Right atrium auricular region (tissue), 2 donors: Measurements from ENCODE around the gene ARIH1. TPM values are rescaled to one million over a fixed set of nuclear protein-coding genes. Genes with fewer than 3 reads are reported as not detected.

Experiments
- DNase-seq: peaks from one replicate; pipeline ENCODE4 v3.0.0-alpha.2; 2019; ENCODE audit warnings: low spot score
- H3K27ac ChIP-seq, 2 donors: fragments of 200-600 bp; sonication (generic); 1 replicate in 1 of 2; 2 replicates in 1 of 2; pipeline ENCODE4 v1.5.1; 2016 to 2019
- H3K27me3 ChIP-seq, 2 donors: fragments of 200-600 bp; sonication (generic); one replicate each; pipeline versions ENCODE4 v1.5.1 to v1.6.0; 2017 to 2019
- H3K36me3 ChIP-seq: fragments of 200-600 bp; sonication (generic); one replicate; pipeline ENCODE4 v1.5.1; 2016
- H3K4me1 ChIP-seq, 2 donors: fragments of 200-600 bp; sonication (generic); one replicate each; pipeline versions ENCODE4 v1.5.1 to v1.6.0; 2017 to 2019
- H3K4me3 ChIP-seq, 2 donors: fragments of 200-600 bp; sonication (generic); 1 replicate in 1 of 2; 2 replicates in 1 of 2; pipeline ENCODE4 v1.5.1; 2017 to 2019; ENCODE audit warnings: mild to moderate bottlenecking in 1 of 2, moderate library complexity in 1 of 2
- H3K9me3 ChIP-seq, 2 donors: fragments of 200-600 bp; sonication (generic); one replicate each; pipeline ENCODE4 v1.5.1; 2019
- CTCF ChIP-seq, 2 donors: fragments of 200-600 bp; sonication (generic); IDR thresholded peaks; one replicate each; pipeline ENCODE4 v1.5.1; 2019; ENCODE audit warnings: antibody characterized with exemption in 2 of 2
- total RNA-seq, 2 donors: library from RNA; depleted of rRNA; stranded (reverse); fragments of >200 nt; gene quantifications; one replicate each; pipeline ENCODE4 v1.1.0, GENCODE V29; 2016

The ARIH1 gene
- total RNA-seq, 2 donors from 2014 or later: 40.7 to 41.5 TPM

- Histone ChIP-seq H3K27ac (no peak overlapping the region), H3K36me3 (no peaks in the 10 kb centered on the region), H3K9me3 (no peaks in the 10 kb centered on the region), H3K4me3 (no peak overlapping the region), H3K4me1 (no peaks in the 10 kb centered on the region), H3K27me3 (no peaks in the 10 kb centered on the region)
- no peak for DNase-seq
- TF ChIP-seq CTCF (IDR thresholded peaks at IDR 0.05): no peak
Observed at GRCh38 chr15:72534523-72534922, 60.4 kb downstream of the ARIH1 start.

GRCh38 chr15:72535911-72536310, 61.8 kb downstream of the ARIH1 start:
- no peaks in the 10 kb centered on the region for H3K4me1 ChIP-seq
- peaks cover 0 to 5% of the 10 kb centered on the region in 2 donors for H3K9me3 ChIP-seq
- DNase-seq: no peak
- no peak overlapping the region for H3K27ac ChIP-seq
- H3K27me3 ChIP-seq: no peaks in the 10 kb centered on the region
- no peak overlapping the region for H3K4me3 ChIP-seq
- no peaks in the 10 kb centered on the region for H3K36me3 ChIP-seq
- no peak for TF ChIP-seq CTCF (IDR thresholded peaks at IDR 0.05)

- Histone ChIP-seq H3K27ac (no peak overlapping the region), H3K27me3 (no peaks in the 10 kb centered on the region), H3K4me3 (no peak overlapping the region), H3K9me3 (peaks cover 0 to 9% of the 10 kb centered on the region in 2 donors), H3K36me3 (no peaks in the 10 kb centered on the region), H3K4me1 (no peaks in the 10 kb centered on the region)
- DNase-seq: no peak
- no peak for TF ChIP-seq CTCF (IDR thresholded peaks at IDR 0.05)
Observed at GRCh38 chr15:72536506-72536905, 62.4 kb downstream of the ARIH1 start.

- no peaks in the 10 kb centered on the region for H3K27me3 ChIP-seq
- DNase-seq: no peak
- H3K36me3 ChIP-seq: no peaks in the 10 kb centered on the region
- TF ChIP-seq CTCF (IDR thresholded peaks at IDR 0.05): no peak
- H3K9me3 ChIP-seq: peaks cover 0 to 9% of the 10 kb centered on the region in 2 donors
- no peaks in the 10 kb centered on the region for H3K4me1 ChIP-seq
- no peak overlapping the region for H3K4me3 ChIP-seq
- H3K27ac ChIP-seq: no peak overlapping the region
Observed at GRCh38 chr15:72538931-72539330, 64.8 kb downstream of the ARIH1 start.

GRCh38 chr15:72540606-72541237, 66.6 kb downstream of the ARIH1 start:
- peaks cover 0 to 9% of the 10 kb centered on the region in 2 donors for H3K9me3 ChIP-seq
- H3K4me3 ChIP-seq: no peak overlapping the region
- peaks cover 10% of the 10 kb centered on the region for H3K36me3 ChIP-seq
- TF ChIP-seq CTCF (IDR thresholded peaks at IDR 0.05): no peak
- no peak overlapping the region for H3K27ac ChIP-seq
- no peaks in the 10 kb centered on the region for H3K27me3 ChIP-seq
- no peak for DNase-seq
- H3K4me1 ChIP-seq: no peaks in the 10 kb centered on the region

- Histone ChIP-seq H3K9me3 (peaks cover 0 to 9% of the 10 kb centered on the region in 2 donors), H3K27me3 (no peaks in the 10 kb centered on the region), H3K27ac (no peak overlapping the region), H3K4me1 (no peaks in the 10 kb centered on the region), H3K4me3 (no peak overlapping the region), H3K36me3 (peaks cover 10% of the 10 kb centered on the region)
- DNase-seq: no peak
- no peak for TF ChIP-seq CTCF (IDR thresholded peaks at IDR 0.05)
Observed at GRCh38 chr15:72541674-72542073, 67.5 kb downstream of the ARIH1 start.
